ENCODE results near the gene APCDD1. TPM values are rescaled to one million over a fixed set of nuclear protein-coding genes. Genes with fewer than 3 reads are reported as not detected.

APCDD1 gene
- total and polyA plus RNA-seq, 7 experiments from 2014 or later, result 0.16 to 0.81 TPM; not detected in 5

DNA sequence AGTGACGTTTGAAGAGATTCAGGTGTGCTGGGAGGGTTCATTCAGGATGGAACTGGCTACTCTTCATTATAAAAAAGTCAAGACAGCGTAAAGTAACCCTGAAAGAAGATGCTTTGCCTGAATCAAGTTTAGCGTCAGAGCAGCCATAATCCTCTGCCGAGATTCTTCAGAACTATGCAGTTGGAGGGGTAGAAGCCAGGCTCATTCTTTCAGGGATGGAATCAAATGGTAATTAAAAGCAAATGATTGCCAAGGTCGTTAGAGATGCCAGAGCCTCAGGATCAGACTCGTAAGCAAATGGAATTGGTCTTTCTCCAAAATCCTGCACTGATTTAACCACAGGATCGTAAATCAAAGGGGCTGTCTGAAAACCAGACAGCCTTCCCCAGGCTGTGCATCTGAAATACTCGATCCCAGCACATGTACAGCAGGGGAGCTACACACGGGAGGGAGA is 21.9 kb downstream of the APCDD1 start:
- CTCF ChIA-PET, result no interaction called here
- Histone ChIP-seq H3K4me1 (ENCODE audit: control insufficient read depth in 2 of 2, insufficient read depth in 2 of 2, low read length in 2 of 2) (no peaks in the 10 kb centered on the region), H3K36me3 (ENCODE audit: control insufficient read depth in 2 of 3, insufficient read depth in 3 of 3, low read length in 3 of 3) (no peaks in the 10 kb centered on the region), H3K9me3 (ENCODE audit: control insufficient read depth in 2 of 3, low read length in 3 of 3) (no peaks in the 10 kb centered on the region), H3K27me3 (ENCODE audit: control insufficient read depth in 2 of 2, insufficient read depth in 2 of 2, low read length in 2 of 2) (no peaks in the 10 kb centered on the region), H3K27ac (ENCODE audit: low read depth, low read length) (no peak overlapping the region), H3K4me3 (ENCODE audit: low read length) (no peak overlapping the region)
- H3K36me3 Mint-ChIP-seq, result no peaks in the 10 kb centered on the region
- H3K9me3 Mint-ChIP-seq, result no peaks in the 10 kb centered on the region
- POLR2A ChIA-PET, result no interaction called here
- DNase-seq (no peak), ATAC-seq (no peak)
- no peak overlapping the region for H3K4me3 Mint-ChIP-seq
- no peak overlapping the region for H3K27ac Mint-ChIP-seq
- peaks cover 6 to 47% (median 25%) of the 10 kb centered on the region in 5 donors for H3K27me3 Mint-ChIP-seq
- H3K4me1 Mint-ChIP-seq, result peaks cover 0 to 3% (median 0%) of the 10 kb centered on the region in 7 donors
- intact Hi-C loops (cut with micrococcal nuclease), result no loop called here

DNA sequence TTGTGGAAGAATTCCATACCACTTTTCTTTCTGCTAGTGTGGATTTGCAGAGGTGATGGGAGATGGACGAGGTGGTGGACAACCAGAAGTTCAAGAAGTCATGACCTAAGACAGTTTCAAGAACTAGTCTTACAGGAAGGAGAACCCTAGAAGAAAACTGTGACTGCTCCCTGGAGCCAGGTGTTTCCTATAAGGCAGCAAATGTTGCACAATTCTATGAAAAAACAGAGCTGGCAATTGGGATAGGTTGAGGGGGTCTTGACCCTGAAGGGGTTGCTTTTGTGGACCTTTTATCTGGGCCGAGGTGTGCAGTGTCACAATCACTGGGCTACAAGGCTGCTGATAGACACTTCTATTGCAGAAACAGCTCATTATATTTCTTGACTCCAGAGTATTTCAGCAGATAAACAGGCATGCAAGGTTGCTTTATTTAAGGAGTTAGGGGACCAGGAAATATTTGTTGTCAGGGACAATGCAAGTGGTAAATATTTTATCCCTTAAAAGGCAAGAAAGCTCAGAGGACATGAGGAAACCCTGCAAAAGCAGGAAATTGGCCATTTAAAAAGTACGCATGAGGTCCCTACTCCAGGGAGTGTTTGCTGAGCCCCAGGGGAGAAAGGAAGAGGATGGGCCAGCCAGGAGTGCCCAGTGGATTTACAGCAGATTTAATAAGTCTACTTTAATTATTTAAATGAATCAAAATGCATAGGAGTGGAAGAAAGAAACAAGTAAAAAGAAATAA is 22.9 kb downstream of the APCDD1 start:
- no peaks in the 10 kb centered on the region for H3K36me3 Mint-ChIP-seq
- H3K27ac Mint-ChIP-seq, result no peak overlapping the region
- Histone ChIP-seq H3K4me3 (ENCODE audit: low read length) (no peak overlapping the region), H3K4me1 (ENCODE audit: control insufficient read depth in 2 of 2, insufficient read depth in 2 of 2, low read length in 2 of 2) (no peaks in the 10 kb centered on the region), H3K9me3 (ENCODE audit: control insufficient read depth in 2 of 3, low read length in 3 of 3) (no peaks in the 10 kb centered on the region), H3K27me3 (ENCODE audit: control insufficient read depth in 2 of 2, insufficient read depth in 2 of 2, low read length in 2 of 2) (no peaks in the 10 kb centered on the region), H3K27ac (ENCODE audit: low read depth, low read length) (no peak overlapping the region), H3K36me3 (ENCODE audit: control insufficient read depth in 2 of 3, insufficient read depth in 3 of 3, low read length in 3 of 3) (no peaks in the 10 kb centered on the region)
- ATAC-seq (no peak), DNase-seq (no peak)
- H3K4me1 Mint-ChIP-seq, result peaks cover 0 to 3% (median 0%) of the 10 kb centered on the region in 7 donors
- peaks cover 6 to 47% (median 25%) of the 10 kb centered on the region in 5 donors for H3K27me3 Mint-ChIP-seq
- intact Hi-C loops (cut with micrococcal nuclease), result no loop called here
- H3K4me3 Mint-ChIP-seq, result no peak overlapping the region
- H3K9me3 Mint-ChIP-seq, result no peaks in the 10 kb centered on the region
- POLR2A ChIA-PET, result no interaction called here
- CTCF ChIA-PET, result no interaction called here

DNA sequence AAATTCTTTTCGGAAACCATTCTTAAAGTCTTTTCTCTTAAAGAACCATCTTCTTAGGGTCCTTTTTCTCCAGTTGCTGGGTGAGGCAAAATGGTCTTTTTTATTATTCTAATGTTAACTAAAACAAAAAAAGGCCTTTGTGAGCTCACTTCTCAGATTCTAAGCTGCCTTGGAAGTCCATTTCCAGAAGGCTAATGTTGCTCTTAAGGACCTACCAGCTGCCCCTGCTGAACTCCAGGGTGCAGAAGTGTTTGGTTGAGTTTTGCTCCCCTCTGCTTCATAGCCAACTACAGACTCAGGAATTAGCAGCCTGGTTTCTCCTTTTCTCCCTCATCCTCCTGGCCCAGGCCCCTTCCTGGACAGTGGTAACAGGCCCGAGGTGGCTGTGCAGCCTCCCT is 23.4 kb downstream of the APCDD1 start:
- no peaks in the 10 kb centered on the region for H3K27me3 ChIP-seq (ENCODE audit: control insufficient read depth in 2 of 2, insufficient read depth in 2 of 2, low read length in 2 of 2)
- intact Hi-C loops (cut with micrococcal nuclease), result no loop called here
- H3K4me3 Mint-ChIP-seq, result no peak overlapping the region
- no peak overlapping the region for H3K27ac Mint-ChIP-seq
- H3K9me3 ChIP-seq (ENCODE audit: control insufficient read depth in 2 of 3, low read length in 3 of 3), result no peaks in the 10 kb centered on the region
- H3K27me3 Mint-ChIP-seq, result peaks cover 6 to 47% (median 25%) of the 10 kb centered on the region in 5 donors
- no peaks in the 10 kb centered on the region for H3K9me3 Mint-ChIP-seq
- H3K27ac ChIP-seq (ENCODE audit: low read depth, low read length), result no peak overlapping the region
- H3K36me3 Mint-ChIP-seq, result no peaks in the 10 kb centered on the region
- no peak for DNase-seq
- H3K4me3 ChIP-seq (ENCODE audit: low read length), result no peak overlapping the region
- no peaks in the 10 kb centered on the region for H3K36me3 ChIP-seq (ENCODE audit: control insufficient read depth in 2 of 3, insufficient read depth in 3 of 3, low read length in 3 of 3)
- ATAC-seq, result no peak
- ChIA-PET POLR2A (no interaction called here), CTCF (no interaction called here)
- H3K4me1 Mint-ChIP-seq, result peaks cover 0 to 3% (median 0%) of the 10 kb centered on the region in 7 donors
- no peaks in the 10 kb centered on the region for H3K4me1 ChIP-seq (ENCODE audit: control insufficient read depth in 2 of 2, insufficient read depth in 2 of 2, low read length in 2 of 2)

DNA sequence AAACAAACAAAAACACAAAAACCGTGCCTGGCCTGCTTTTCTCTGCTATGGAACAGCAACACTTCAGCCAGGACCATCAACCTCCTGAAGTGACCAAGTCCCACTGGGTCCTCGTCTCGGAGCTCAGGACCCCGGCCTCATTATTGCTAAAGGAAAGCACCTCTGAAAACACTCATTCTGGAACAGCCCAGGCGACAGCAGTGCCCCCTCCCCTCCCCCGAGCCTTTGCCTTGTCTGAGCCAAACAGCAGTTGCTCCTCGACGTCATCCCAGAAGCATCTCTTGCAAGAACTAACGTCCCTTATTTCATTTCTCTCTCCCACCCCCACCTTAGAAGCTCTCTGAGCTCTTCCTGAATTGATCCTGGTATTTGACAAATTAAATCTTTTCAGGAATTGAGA is 27.4 kb downstream of the APCDD1 start:
- no peaks in the 10 kb centered on the region for H3K36me3 ChIP-seq (ENCODE audit: control insufficient read depth in 2 of 3, insufficient read depth in 3 of 3, low read length in 3 of 3)
- POLR2A ChIA-PET, result no interaction called here
- Mint-ChIP-seq H3K4me1 (peaks cover 0 to 9% (median 0%) of the 10 kb centered on the region in 7 donors), H3K27ac (no peak overlapping the region), H3K4me3 (no peak overlapping the region), H3K36me3 (no peaks in the 10 kb centered on the region), H3K9me3 (peaks cover 0 to 1% (median 0%) of the 10 kb centered on the region in 11 donors), H3K27me3 (peaks cover 6 to 27% (median 13%) of the 10 kb centered on the region in 5 donors)
- H3K9me3 ChIP-seq (ENCODE audit: control insufficient read depth in 2 of 3, low read length in 3 of 3), result no peaks in the 10 kb centered on the region
- no peaks in the 10 kb centered on the region for H3K27me3 ChIP-seq (ENCODE audit: control insufficient read depth in 2 of 2, insufficient read depth in 2 of 2, low read length in 2 of 2)
- CTCF ChIA-PET, result no interaction called here
- H3K4me3 ChIP-seq (ENCODE audit: low read length), result no peak overlapping the region
- ATAC-seq (no peak), DNase-seq (no peak)
- intact Hi-C loops (cut with micrococcal nuclease), result no loop called here
- H3K4me1 ChIP-seq (ENCODE audit: control insufficient read depth in 2 of 2, insufficient read depth in 2 of 2, low read length in 2 of 2), result no peaks in the 10 kb centered on the region
- no peak overlapping the region for H3K27ac ChIP-seq (ENCODE audit: low read depth, low read length)

DNA sequence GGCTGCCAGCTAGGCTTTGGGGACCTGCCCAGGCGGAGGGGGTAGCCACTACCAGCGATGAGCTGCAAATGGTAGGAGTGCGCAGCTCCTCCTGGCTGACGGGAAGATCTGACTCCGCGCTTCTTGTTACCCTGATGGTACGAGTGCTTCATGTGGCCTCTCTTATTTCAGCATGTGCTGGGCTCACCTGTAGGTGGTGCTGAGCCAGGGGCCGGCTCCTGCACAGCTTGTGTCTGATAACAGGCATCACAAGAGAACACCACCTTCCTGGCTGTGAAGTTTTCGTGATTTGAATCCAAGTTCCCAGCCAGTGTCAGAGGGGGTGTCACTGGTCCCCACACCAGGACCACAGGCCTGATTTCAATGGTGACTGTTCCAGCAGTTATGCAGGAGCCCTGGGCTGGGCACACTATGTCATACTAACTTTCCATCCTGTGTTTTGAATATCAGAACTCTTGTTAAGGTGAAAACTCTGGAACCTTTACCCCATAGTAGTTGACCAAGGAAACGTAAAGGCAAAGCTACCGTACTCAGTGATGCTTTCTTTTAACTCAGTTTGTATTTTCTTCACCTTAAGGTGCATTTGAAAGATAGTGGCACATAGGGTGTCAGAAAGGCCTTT is 28.0 kb downstream of the APCDD1 start:
- POLR2A ChIA-PET, result no interaction called here
- H3K27me3 Mint-ChIP-seq, result peaks cover under 1 to 21% (median 7%) of the 10 kb centered on the region in 5 donors
- intact Hi-C loops (cut with micrococcal nuclease), result no loop called here
- H3K4me1 Mint-ChIP-seq, result peaks cover 0 to 9% (median 0%) of the 10 kb centered on the region in 7 donors
- H3K4me1 ChIP-seq (ENCODE audit: control insufficient read depth in 2 of 2, insufficient read depth in 2 of 2, low read length in 2 of 2), result no peaks in the 10 kb centered on the region
- no peak overlapping the region for H3K27ac ChIP-seq (ENCODE audit: low read depth, low read length)
- CTCF ChIA-PET, result no interaction called here
- ATAC-seq (no peak), DNase-seq (no peak)
- no peaks in the 10 kb centered on the region for H3K27me3 ChIP-seq (ENCODE audit: control insufficient read depth in 2 of 2, insufficient read depth in 2 of 2, low read length in 2 of 2)
- H3K4me3 ChIP-seq (ENCODE audit: low read length), result no peak overlapping the region
- H3K9me3 ChIP-seq (ENCODE audit: control insufficient read depth in 2 of 3, low read length in 3 of 3), result no peaks in the 10 kb centered on the region
- no peak overlapping the region for H3K27ac Mint-ChIP-seq
- H3K9me3 Mint-ChIP-seq, result peaks cover 0 to 1% (median 0%) of the 10 kb centered on the region in 11 donors
- H3K36me3 Mint-ChIP-seq, result no peaks in the 10 kb centered on the region
- H3K4me3 Mint-ChIP-seq, result no peak overlapping the region
- no peaks in the 10 kb centered on the region for H3K36me3 ChIP-seq (ENCODE audit: control insufficient read depth in 2 of 3, insufficient read depth in 3 of 3, low read length in 3 of 3)

DNA sequence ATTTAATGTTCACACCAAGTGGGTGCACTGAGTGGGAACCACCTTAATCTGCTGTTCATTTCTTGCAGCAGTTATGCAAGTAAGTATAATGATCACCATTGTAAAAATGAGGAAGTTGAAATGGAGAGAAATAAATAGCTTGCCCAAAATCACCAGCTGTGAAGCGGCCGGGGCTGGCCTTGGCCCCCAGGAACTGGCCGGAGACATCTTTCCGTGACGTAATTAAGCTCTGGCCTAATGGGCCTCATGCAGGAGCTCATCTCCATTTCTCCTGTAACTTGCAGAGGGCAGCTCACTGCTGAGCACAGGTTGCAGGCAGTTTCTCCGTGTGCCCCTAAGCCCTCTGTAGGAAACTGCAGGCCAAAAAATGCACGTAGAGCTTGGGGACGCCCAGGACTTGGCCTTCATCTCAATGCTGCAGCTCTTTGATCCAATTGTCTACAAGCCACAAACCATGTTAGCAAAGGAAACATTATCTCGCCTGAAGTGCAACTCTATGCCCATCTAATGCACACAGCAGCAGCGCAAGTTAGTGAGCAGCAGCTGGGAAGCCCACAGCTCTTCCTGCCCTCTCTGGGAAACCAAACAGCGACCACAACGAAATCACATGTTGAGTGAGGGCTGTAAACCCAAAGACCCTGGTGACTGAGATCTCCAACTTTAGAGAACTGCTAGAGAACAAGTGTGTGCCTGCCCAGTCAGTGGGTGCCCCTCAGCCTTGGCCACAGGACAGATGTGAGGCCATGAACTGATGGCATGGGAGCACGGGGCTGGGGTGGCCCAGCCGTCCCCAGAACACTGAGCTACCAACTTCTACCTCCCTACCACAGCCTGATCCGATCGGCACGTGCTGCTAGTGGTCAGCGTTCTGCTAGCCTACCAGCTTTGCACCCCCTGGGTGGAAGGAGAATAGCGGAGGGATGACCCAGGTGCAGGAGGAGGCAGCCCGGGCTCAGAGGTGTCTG is 28.8 kb downstream of the APCDD1 start:
- H3K4me3 Mint-ChIP-seq, result no peak overlapping the region
- Histone ChIP-seq H3K4me3 (ENCODE audit: low read length) (no peak overlapping the region), H3K27ac (ENCODE audit: low read depth, low read length) (no peak overlapping the region), H3K9me3 (ENCODE audit: control insufficient read depth in 2 of 3, low read length in 3 of 3) (no peaks in the 10 kb centered on the region), H3K36me3 (ENCODE audit: control insufficient read depth in 2 of 3, insufficient read depth in 3 of 3, low read length in 3 of 3) (no peaks in the 10 kb centered on the region), H3K4me1 (ENCODE audit: control insufficient read depth in 2 of 2, insufficient read depth in 2 of 2, low read length in 2 of 2) (no peaks in the 10 kb centered on the region), H3K27me3 (ENCODE audit: control insufficient read depth in 2 of 2, insufficient read depth in 2 of 2, low read length in 2 of 2) (no peaks in the 10 kb centered on the region)
- no peak for DNase-seq
- CTCF ChIA-PET, result no interaction called here
- peaks cover 0 to 15% (median 6%) of the 10 kb centered on the region in 5 donors for H3K27me3 Mint-ChIP-seq
- H3K9me3 Mint-ChIP-seq, result peaks cover 0 to 1% (median 0%) of the 10 kb centered on the region in 11 donors
- ATAC-seq, result peak; percentile 38
- no peaks in the 10 kb centered on the region for H3K36me3 Mint-ChIP-seq
- peaks cover 0 to 9% (median 0%) of the 10 kb centered on the region in 7 donors for H3K4me1 Mint-ChIP-seq
- intact Hi-C loops (cut with micrococcal nuclease), result no loop called here
- no peak overlapping the region for H3K27ac Mint-ChIP-seq
- POLR2A ChIA-PET, result no interaction called here
